CD14-positive monocyte (primary cell): ENCODE measurements around the gene TMTC2. TPM values are rescaled to one million over a fixed set of nuclear protein-coding genes. Genes with fewer than 3 reads are reported as not detected.

Experiments
- DNase-seq, 3 donors: peaks; one replicate each; pipeline ENCODE4 v3.0.0-alpha.2; 2011 to 2022
- H2AFZ ChIP-seq: 2 replicates; pipeline ENCODE4 v1.6.0; 2012; ENCODE audit warnings: mild to moderate bottlenecking, low read depth, low read length, inconsistent platforms; ENCODE audit not compliant: insufficient read depth, poor library complexity, severe bottlenecking
- H3K27ac ChIP-seq, 2 donors: 1 replicate in 1 of 2; 2 replicates in 1 of 2; pipeline ENCODE4 v1.5.1; 2012 to 2013; ENCODE audit warnings: low read length in 2 of 2, control low read depth in 1 of 2, inconsistent platforms in 1 of 2, low read depth in 1 of 2, mild to moderate bottlenecking in 1 of 2
- H3K27me3 ChIP-seq, 2 donors: one replicate each; pipeline versions ENCODE4 v1.6.0 to v1.6.1; 2011 to 2013; ENCODE audit warnings: low read length in 2 of 2; ENCODE audit not compliant: control insufficient read depth in 2 of 2, insufficient read depth in 2 of 2
- H3K36me3 ChIP-seq, 2 donors: replicated peaks in 1 of 2; 1 replicate in 1 of 2; 2 replicates in 1 of 2; pipeline versions ENCODE4 v1.5.1 to v1.6.1; 2012 to 2013; ENCODE audit warnings: low read length in 2 of 2, control low read depth in 1 of 2, inconsistent platforms in 1 of 2, mild to moderate bottlenecking in 1 of 2; ENCODE audit not compliant: insufficient read depth in 2 of 2, control insufficient read depth in 1 of 2
- H3K4me1 ChIP-seq, 2 donors: 1 replicate in 1 of 2; 2 replicates in 1 of 2; pipeline versions ENCODE4 v1.5.1 to v1.6.1; 2012 to 2013; ENCODE audit warnings: low read length in 2 of 2, control low read depth in 1 of 2, inconsistent platforms in 1 of 2, mild to moderate bottlenecking in 1 of 2, moderate library complexity in 1 of 2; ENCODE audit not compliant: insufficient read depth in 2 of 2, control insufficient read depth in 1 of 2
- H3K4me2 ChIP-seq: replicated peaks from 2 replicates; pipeline ENCODE3; 2012; ENCODE audit warnings: low read length, moderate library complexity, mild to moderate bottlenecking; ENCODE audit not compliant: poor library complexity, severe bottlenecking; ENCODE audit errors: extremely low read depth
- H3K4me3 ChIP-seq, 3 experiments: fragments of 200-600 bp in 1 of 3; sonication (generic) in 1 of 3; replicated peaks in 1 of 3; 1 replicate in 2 of 3; 2 replicates in 1 of 3; pipeline ENCODE4 v1.5.1; 2011 to 2013; ENCODE audit warnings: low read length in 3 of 3, mild to moderate bottlenecking in 3 of 3, control low read depth in 2 of 3, low read depth in 2 of 3, inconsistent platforms in 1 of 3, moderate library complexity in 1 of 3
- H3K79me2 ChIP-seq: 2 replicates; pipeline ENCODE4 v1.6.0; 2012; ENCODE audit warnings: mild to moderate bottlenecking, control low read depth, inconsistent platforms, low read length, moderate library complexity; ENCODE audit not compliant: insufficient read depth
- H3K9ac ChIP-seq: 2 replicates; pipeline ENCODE4 v1.6.0; 2017; ENCODE audit warnings: low read length, mild to moderate bottlenecking; ENCODE audit not compliant: insufficient read depth, poor library complexity, severe bottlenecking
- H3K9me3 ChIP-seq, 2 donors: replicated peaks in 1 of 2; 1 replicate in 1 of 2; 2 replicates in 1 of 2; pipeline versions ENCODE4 v1.5.1 to v1.6.1; 2012 to 2013; ENCODE audit warnings: low read length in 2 of 2, control low read depth in 1 of 2; ENCODE audit not compliant: control insufficient read depth in 1 of 2, insufficient read depth in 1 of 2
- H4K20me1 ChIP-seq: 2 replicates; pipeline ENCODE4 v1.6.0; 2012; ENCODE audit warnings: mild to moderate bottlenecking, low read length, control low read depth, moderate library complexity; ENCODE audit not compliant: insufficient read depth
- H3K27ac Mint-ChIP-seq, 7 donors: one replicate each; pipeline ENCODE4 v1.8.0; 2020; ENCODE audit warnings: mild to moderate bottlenecking in 7 of 7, mixed read lengths in 7 of 7, moderate library complexity in 6 of 7, inconsistent platforms in 2 of 7
- H3K27me3 Mint-ChIP-seq, 3 donors: one replicate each; pipeline ENCODE4 v1.8.0; 2021 to 2022; ENCODE audit warnings: low read depth in 3 of 3, mild to moderate bottlenecking in 3 of 3, mixed read lengths in 3 of 3, moderate library complexity in 3 of 3, inconsistent platforms in 1 of 3
- H3K36me3 Mint-ChIP-seq, 2 donors: one replicate each; pipeline ENCODE4 v1.8.0; 2020; ENCODE audit warnings: mixed read lengths in 2 of 2, inconsistent platforms in 1 of 2, mild to moderate bottlenecking in 1 of 2
- H3K4me1 Mint-ChIP-seq: one replicate; pipeline ENCODE4 v1.8.0; 2020; ENCODE audit warnings: mild to moderate bottlenecking, mixed read lengths
- H3K4me3 Mint-ChIP-seq, 2 donors: one replicate each; pipeline ENCODE4 v1.8.0; 2020; ENCODE audit warnings: mild to moderate bottlenecking in 2 of 2, mixed read lengths in 2 of 2, moderate library complexity in 1 of 2
- H3K9me3 Mint-ChIP-seq, 7 donors: one replicate each; pipeline ENCODE4 v1.8.0; 2020 to 2022; ENCODE audit warnings: mixed read lengths in 7 of 7, mild to moderate bottlenecking in 6 of 7, moderate library complexity in 6 of 7, inconsistent platforms in 2 of 7
- WGBS: methylation state at CpG from one replicate; pipeline ENCODE4 v1.1.5; 2013; ENCODE audit warnings: missing lambda C conversion rate; ENCODE audit not compliant: insufficient coverage; 5-methylcytosine and 5-hydroxymethylcytosine counted together
- intact Hi-C, 2 donors: fragments of 100-400 bp; cut with micrococcal nuclease; formaldehyde crosslinking; loops; one replicate each; pipeline versions ENCODE4 v1.15.0 to v1.15.1; 2023
- polyA plus RNA-seq, 3 donors: library from polyadenylated mRNA; depleted of rRNA in 1 of 3; unstranded in 2 of 3; stranded (reverse) in 1 of 3; fragments of 300-500 nt in 2 of 3; fragments of >200 nt in 1 of 3; fragmentation: Illumina TruSeq in 2 of 3; gene quantifications; 1 replicate in 2 of 3; 2 replicates in 1 of 3; pipeline ENCODE4 v1.2.3, GENCODE V29; 2012 to 2021
- TF ChIP-seq, protein P1 (sequence below): fragments of 200-600 bp; IDR thresholded peaks from one replicate; pipeline ENCODE4 v1.8.0; 2022; ENCODE audit warnings: antibody characterized with exemption, mild to moderate bottlenecking

The TMTC2 gene
- polyA plus RNA-seq, 3 donors, result 2.5 to 15.7 (median 3.3) TPM

DNA sequence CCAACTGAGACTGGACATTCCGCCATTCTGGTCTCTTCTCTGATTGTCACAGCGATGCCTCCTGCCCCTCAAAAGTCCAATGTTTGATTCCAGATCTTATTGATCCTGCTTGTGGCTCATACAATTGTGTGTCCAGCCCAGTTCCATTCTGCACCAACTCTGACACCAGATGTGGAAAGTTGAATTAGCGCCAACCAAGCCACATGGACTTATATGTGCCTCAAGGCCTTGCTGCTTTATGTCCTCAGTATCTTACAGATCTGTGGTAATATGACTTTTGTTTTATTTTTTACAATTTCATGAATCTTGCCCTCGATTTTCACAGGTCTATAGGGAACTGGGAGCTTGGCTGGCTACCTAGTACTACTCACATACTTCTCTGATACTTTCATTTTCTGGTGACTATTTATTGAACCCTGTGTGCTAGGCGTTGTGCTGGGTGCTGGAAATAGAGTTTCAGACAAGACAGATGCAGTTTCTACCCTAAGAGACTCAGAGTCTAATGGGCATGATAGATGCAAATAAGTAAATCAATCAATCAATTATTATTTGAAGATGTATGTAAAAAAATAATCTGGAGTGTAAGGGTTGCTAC lies 472.0 kb downstream of the TMTC2 start:
- H3K36me3 ChIP-seq, result no peaks in the 10 kb centered on the region
- peaks cover 0 to 2% of the 10 kb centered on the region in 2 donors for H3K27me3 ChIP-seq
- intact Hi-C loops, result no loop called here
- no peak overlapping the region for H3K27ac ChIP-seq
- H3K4me3 Mint-ChIP-seq, result no peak overlapping the region
- H3K4me1 ChIP-seq, result no peaks in the 10 kb centered on the region
- H3K27ac Mint-ChIP-seq, result no peak overlapping the region
- no peaks in the 10 kb centered on the region for H3K9me3 ChIP-seq
- H3K27me3 Mint-ChIP-seq, result peaks cover 1 to 7% (median 4%) of the 10 kb centered on the region in 3 donors
- peaks cover 0 to 7% (median 2%) of the 10 kb centered on the region in 7 donors for H3K9me3 Mint-ChIP-seq
- H2AFZ ChIP-seq, result no peak overlapping the region
- DNase-seq, result no peak
- H3K4me3 ChIP-seq, result no peak overlapping the region
- TF ChIP-seq, protein P1, sequence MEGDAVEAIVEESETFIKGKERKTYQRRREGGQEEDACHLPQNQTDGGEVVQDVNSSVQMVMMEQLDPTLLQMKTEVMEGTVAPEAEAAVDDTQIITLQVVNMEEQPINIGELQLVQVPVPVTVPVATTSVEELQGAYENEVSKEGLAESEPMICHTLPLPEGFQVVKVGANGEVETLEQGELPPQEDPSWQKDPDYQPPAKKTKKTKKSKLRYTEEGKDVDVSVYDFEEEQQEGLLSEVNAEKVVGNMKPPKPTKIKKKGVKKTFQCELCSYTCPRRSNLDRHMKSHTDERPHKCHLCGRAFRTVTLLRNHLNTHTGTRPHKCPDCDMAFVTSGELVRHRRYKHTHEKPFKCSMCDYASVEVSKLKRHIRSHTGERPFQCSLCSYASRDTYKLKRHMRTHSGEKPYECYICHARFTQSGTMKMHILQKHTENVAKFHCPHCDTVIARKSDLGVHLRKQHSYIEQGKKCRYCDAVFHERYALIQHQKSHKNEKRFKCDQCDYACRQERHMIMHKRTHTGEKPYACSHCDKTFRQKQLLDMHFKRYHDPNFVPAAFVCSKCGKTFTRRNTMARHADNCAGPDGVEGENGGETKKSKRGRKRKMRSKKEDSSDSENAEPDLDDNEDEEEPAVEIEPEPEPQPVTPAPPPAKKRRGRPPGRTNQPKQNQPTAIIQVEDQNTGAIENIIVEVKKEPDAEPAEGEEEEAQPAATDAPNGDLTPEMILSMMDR, result no peak
- no peaks in the 10 kb centered on the region for H4K20me1 ChIP-seq
- no peak overlapping the region for H3K9ac ChIP-seq
- WGBS, result 100% methylated on average over 2 of the region's 5 CpGs
- H3K4me2 ChIP-seq, result no peak overlapping the region
- H3K4me1 Mint-ChIP-seq, result no peaks in the 10 kb centered on the region
- no peaks in the 10 kb centered on the region for H3K79me2 ChIP-seq
- H3K36me3 Mint-ChIP-seq, result no peaks in the 10 kb centered on the region

DNA sequence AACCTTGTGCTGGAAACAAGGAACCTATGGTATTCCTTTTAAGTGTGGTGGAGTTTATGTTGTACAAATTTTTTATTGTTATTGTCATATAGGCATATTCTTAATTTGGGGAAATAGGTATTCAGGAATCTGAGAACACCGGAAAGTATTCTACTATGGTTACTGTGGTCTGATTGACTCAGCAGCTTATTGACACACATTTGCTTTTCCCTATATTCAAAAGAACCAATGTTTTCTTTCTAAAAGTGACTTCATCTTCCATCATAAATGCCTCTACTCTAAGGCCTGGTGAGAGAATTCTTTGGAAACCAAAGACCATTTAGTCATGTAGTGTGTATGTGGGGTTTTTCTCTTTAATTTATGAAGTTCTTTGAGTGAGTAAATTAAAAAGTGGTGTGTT lies 474.8 kb downstream of the TMTC2 start:
- H3K27ac Mint-ChIP-seq, result no peak overlapping the region
- H3K36me3 ChIP-seq, result no peaks in the 10 kb centered on the region
- no peaks in the 10 kb centered on the region for H3K9me3 ChIP-seq
- H3K79me2 ChIP-seq, result no peaks in the 10 kb centered on the region
- H3K4me3 Mint-ChIP-seq, result no peak overlapping the region
- no peaks in the 10 kb centered on the region for H4K20me1 ChIP-seq
- H3K4me3 ChIP-seq, result no peak overlapping the region
- no peak for DNase-seq
- H3K4me2 ChIP-seq, result no peak overlapping the region
- no peak overlapping the region for H3K9ac ChIP-seq
- H3K4me1 Mint-ChIP-seq, result no peaks in the 10 kb centered on the region
- H2AFZ ChIP-seq, result no peak overlapping the region
- H3K4me1 ChIP-seq, result no peaks in the 10 kb centered on the region
- peaks cover 0 to 7% (median 2%) of the 10 kb centered on the region in 7 donors for H3K9me3 Mint-ChIP-seq
- H3K27me3 ChIP-seq, result peaks cover 0 to 2% of the 10 kb centered on the region in 2 donors
- no CpG with 5 or more reads among the region's 1 CpG for WGBS
- peaks cover 1 to 9% (median 4%) of the 10 kb centered on the region in 3 donors for H3K27me3 Mint-ChIP-seq
- TF ChIP-seq, protein P1, result no peak
- no peaks in the 10 kb centered on the region for H3K36me3 Mint-ChIP-seq
- intact Hi-C loops, result no loop called here
- H3K27ac ChIP-seq, result no peak overlapping the region
